H1 (cell line): ENCODE measurements around the gene GARNL3. TPM values are rescaled to one million over a fixed set of nuclear protein-coding genes. Genes with fewer than 3 reads are reported as not detected.

Experiments used
- CTCF ChIA-PET: fragments of 300-600 bp; sonication (Branson Sonifier 250); formaldehyde crosslinking; loops from one replicate; lab custom pipeline; 2021; ENCODE audit not compliant: partially characterized antibody; lab: Charles Lee
- POLR2A ChIA-PET: fragments of 300-600 bp; sonication (Branson Sonifier 250); formaldehyde crosslinking; loops from one replicate; lab custom pipeline; 2021; ENCODE audit warnings: inconsistent platforms; ENCODE audit not compliant: partially characterized antibody; lab: Charles Lee
- DNase-seq, 2 experiments: peaks; one replicate each; pipeline versions ENCODE4 v3.0.0 to v3.0.0-alpha.2; 2010 to 2022; ENCODE audit warnings: low spot score in 2 of 2, low read depth in 1 of 2, mixed read lengths in 1 of 2
- FAIRE-seq: peaks from 2 replicates; lab custom pipeline; 2011; peaks lifted over from hg19 to GRCh38; lab: Jason Lieb, UNC
- H2AFZ ChIP-seq: 2 replicates; pipeline ENCODE4 v1.8.1; 2012; ENCODE audit warnings: low read length, inconsistent platforms
- H2AK5ac ChIP-seq: 2 replicates; pipeline ENCODE4 v1.6.1; 2013; ENCODE audit warnings: low read depth, low read length
- H2BK120ac ChIP-seq: replicated peaks from 2 replicates; pipeline ENCODE3; 2013; ENCODE audit warnings: low read depth, low read length, inconsistent platforms
- H2BK12ac ChIP-seq: 2 replicates; pipeline ENCODE4 v1.6.1; 2013; ENCODE audit warnings: low read depth, low read length
- H2BK15ac ChIP-seq: 2 replicates; pipeline ENCODE4 v1.6.1; 2013; ENCODE audit warnings: low read length
- H2BK20ac ChIP-seq: 2 replicates; pipeline ENCODE4 v1.6.1; 2013; ENCODE audit warnings: low read length
- H2BK5ac ChIP-seq: 2 replicates; pipeline ENCODE4 v1.6.1; 2013; ENCODE audit warnings: low read depth, low read length
- H3K14ac ChIP-seq: 2 replicates; pipeline ENCODE4 v1.6.1; 2013; ENCODE audit warnings: inconsistent platforms; ENCODE audit not compliant: insufficient read length
- H3K18ac ChIP-seq: 2 replicates; pipeline ENCODE4 v1.6.1; 2013; ENCODE audit warnings: low read length; ENCODE audit errors: extremely low read depth
- H3K23ac ChIP-seq: 2 replicates; pipeline ENCODE4 v1.6.1; 2013; ENCODE audit warnings: inconsistent platforms; ENCODE audit not compliant: insufficient read length
- H3K23me2 ChIP-seq: 2 replicates; pipeline ENCODE4 v1.6.1; 2013; ENCODE audit warnings: low read depth, low read length
- H3K27ac ChIP-seq: 2 replicates; pipeline ENCODE4 v1.6.1; 2011; ENCODE audit warnings: low read depth, low read length, inconsistent platforms
- H3K27me3 ChIP-seq, 4 experiments: replicated peaks in 1 of 4; 1 replicate in 1 of 4; 2 replicates in 3 of 4; pipeline versions ENCODE4 v1.6.1 to v1.8.1; 2011 to 2013; ENCODE audit warnings: low read length in 3 of 4, mild to moderate bottlenecking in 3 of 4, inconsistent platforms in 2 of 4, mixed read lengths in 2 of 4, moderate library complexity in 1 of 4; ENCODE audit not compliant: control insufficient read depth in 3 of 4, insufficient read depth in 3 of 4; ENCODE audit errors: extremely low read depth in 1 of 4
- H3K36me3 ChIP-seq, 4 experiments: 2 replicates each; pipeline versions ENCODE4 v1.6.1 to v1.8.1; 2011 to 2013; ENCODE audit warnings: mild to moderate bottlenecking in 4 of 4, low read length in 3 of 4, moderate library complexity in 2 of 4, control low read depth in 1 of 4, inconsistent platforms in 1 of 4; ENCODE audit not compliant: insufficient read depth in 4 of 4, control insufficient read depth in 2 of 4
- H3K4ac ChIP-seq: replicated peaks from 2 replicates; pipeline ENCODE3; 2013; ENCODE audit warnings: low read length, low read depth, mixed read lengths, inconsistent platforms; ENCODE audit not compliant: insufficient read length
- H3K4me1 ChIP-seq, 4 experiments: replicated peaks in 1 of 4; 1 replicate in 1 of 4; 2 replicates in 3 of 4; pipeline versions ENCODE4 v1.6.1 to v1.8.1; 2011 to 2013; ENCODE audit warnings: low read length in 3 of 4, inconsistent platforms in 2 of 4, mixed read lengths in 1 of 4; ENCODE audit not compliant: insufficient read depth in 4 of 4, control insufficient read depth in 3 of 4
- H3K4me2 ChIP-seq, 2 experiments: 2 replicates each; pipeline versions ENCODE4 v1.6.1 to v1.8.1; 2011 to 2013; ENCODE audit warnings: low read depth in 2 of 2, low read length in 2 of 2, control low read depth in 1 of 2, inconsistent platforms in 1 of 2, mild to moderate bottlenecking in 1 of 2; ENCODE audit not compliant: insufficient read depth in 1 of 2
- H3K4me3 ChIP-seq, 4 experiments: fragments of 200-600, 300-600 bp in 1 of 4; sonication (generic), shearing (Covaris generic), sonication (Bioruptor Twin) in 1 of 4; 2 replicates each; pipeline versions ENCODE4 v1.5.1 to v1.8.1; 2011 to 2016; ENCODE audit warnings: low read length in 4 of 4, low read depth in 3 of 4, control low read depth in 2 of 4, inconsistent platforms in 2 of 4, mild to moderate bottlenecking in 2 of 4, mixed read lengths in 1 of 4, moderate library complexity in 1 of 4; ENCODE audit not compliant: insufficient read depth in 2 of 4; ENCODE audit errors: extremely low read depth in 1 of 4
- H3K56ac ChIP-seq: replicated peaks from 2 replicates; pipeline ENCODE3; 2013; ENCODE audit warnings: low read depth, mild to moderate bottlenecking, mixed read lengths, low read length, inconsistent platforms; ENCODE audit not compliant: insufficient read length
- H3K79me1 ChIP-seq: 2 replicates; pipeline ENCODE4 v1.6.1; 2013; ENCODE audit warnings: low read depth, low read length, control low read depth
- H3K79me2 ChIP-seq, 2 experiments: 2 replicates each; pipeline versions ENCODE4 v1.6.1 to v1.8.1; 2012 to 2013; ENCODE audit warnings: low read length in 2 of 2, mild to moderate bottlenecking in 2 of 2, inconsistent platforms in 1 of 2; ENCODE audit not compliant: insufficient read depth in 2 of 2, control insufficient read depth in 1 of 2
- H3K9ac ChIP-seq, 4 experiments: replicated peaks in 1 of 4; 1 replicate in 1 of 4; 2 replicates in 3 of 4; pipeline versions ENCODE4 v1.6.1 to v1.8.1; 2011 to 2013; ENCODE audit warnings: low read depth in 3 of 4, low read length in 3 of 4, control low read depth in 2 of 4, mild to moderate bottlenecking in 2 of 4, moderate library complexity in 2 of 4, inconsistent platforms in 1 of 4; ENCODE audit errors: extremely low read depth in 1 of 4
- H3K9me3 ChIP-seq, 2 experiments: 2 replicates each; pipeline versions ENCODE4 v1.6.1 to v1.8.1; 2012 to 2013; ENCODE audit warnings: mild to moderate bottlenecking in 2 of 2, moderate library complexity in 2 of 2, control low read depth in 1 of 2, inconsistent platforms in 1 of 2, low read depth in 1 of 2, low read length in 1 of 2, mixed read lengths in 1 of 2; ENCODE audit not compliant: insufficient read depth in 2 of 2
- H4K20me1 ChIP-seq, 2 experiments: replicated peaks in 1 of 2; 2 replicates each; pipeline versions ENCODE3 to v1.8.1; 2011 to 2013; ENCODE audit warnings: inconsistent platforms in 2 of 2, low read length in 2 of 2, mild to moderate bottlenecking in 1 of 2; ENCODE audit not compliant: insufficient read depth in 2 of 2, control insufficient read depth in 1 of 2
- H4K5ac ChIP-seq: 2 replicates; pipeline ENCODE4 v1.6.1; 2013; ENCODE audit warnings: low read length, low read depth, mixed read lengths, inconsistent platforms; ENCODE audit not compliant: insufficient read length
- H4K8ac ChIP-seq: 2 replicates; pipeline ENCODE4 v1.8.0; 2013; ENCODE audit warnings: mild to moderate bottlenecking, moderate library complexity, low read length, inconsistent platforms; ENCODE audit not compliant: insufficient read depth; ENCODE audit errors: extremely low read depth
- H4K91ac ChIP-seq: replicated peaks from 2 replicates; pipeline ENCODE3; 2013; ENCODE audit warnings: low read length, mixed read lengths, inconsistent platforms; ENCODE audit not compliant: insufficient read length
- BACH1 ChIP-seq: IDR thresholded peaks from 2 replicates; pipeline ENCODE4 v1.6.1; 2012; ENCODE audit warnings: low read length, improper control_type of control experiment
- CBX8 ChIP-seq: fragments of 300-800, 300-1000 bp; sonication (generic); IDR thresholded peaks from 2 replicates; pipeline ENCODE4 v1.7.1; 2016; ENCODE audit warnings: low read depth, low read length, borderline replicate concordance
- EGR1 ChIP-seq: IDR thresholded peaks from 2 replicates; pipeline ENCODE4 v1.6.1; 2011; ENCODE audit warnings: low read depth, low read length, borderline replicate concordance
- EP300 ChIP-seq, 2 experiments: IDR thresholded peaks; 1 replicate in 1 of 2; 2 replicates in 1 of 2; pipeline ENCODE4 v1.6.1; 2011 to 2012; ENCODE audit warnings: low read depth in 2 of 2, low read length in 2 of 2, mild to moderate bottlenecking in 2 of 2, borderline replicate concordance in 1 of 2, inconsistent platforms in 1 of 2, moderate library complexity in 1 of 2
- POLR2AphosphoS5 ChIP-seq: IDR thresholded peaks from 2 replicates; pipeline ENCODE4 v1.6.1; 2011; ENCODE audit warnings: low read depth, low read length
- SP4 ChIP-seq: IDR thresholded peaks from 2 replicates; pipeline ENCODE4 v1.6.1; 2012; ENCODE audit warnings: low read length, inconsistent platforms
- SUZ12 ChIP-seq: fragments of 200-600 bp; sonication (generic); IDR thresholded peaks from 2 replicates; pipeline ENCODE4 v1.6.1; 2012; ENCODE audit warnings: mild to moderate bottlenecking, inconsistent platforms, low read length, moderate library complexity, mixed read lengths
- WGBS, 2 experiments: shearing (Covaris generic) in 1 of 2; methylation state at CpG; one replicate each; pipeline versions ENCODE4 v1.1.6 to v1.1.7; 2013 to 2015; ENCODE audit warnings: low lambda C conversion rate in 2 of 2, mixed read lengths in 2 of 2, inconsistent platforms in 1 of 2, low coverage in 1 of 2, missing lambda C conversion rate in 1 of 2; ENCODE audit not compliant: insufficient replicate concordance in 2 of 2, insufficient coverage in 1 of 2, insufficient read length in 1 of 2; ENCODE audit errors: extremely low coverage in 1 of 2, missing lambda C conversion rate in 1 of 2; 5-methylcytosine and 5-hydroxymethylcytosine counted together
- polyA plus RNA-seq, 7 experiments: library from polyadenylated mRNA; depleted of rRNA in 3 of 7; stranded (reverse) in 5 of 7; unstranded in 2 of 7; fragments of >200 nt in 5 of 7; fragments of 200-250 nt in 2 of 7; gene quantifications; 1 replicate in 5 of 7; 2 replicates in 1 of 7; 4 replicates in 1 of 7; pipeline versions ENCODE4 v1.2.1 to v1.2.3, GENCODE V29; 2011 to 2013; ENCODE audit warnings: missing spikeins in 2 of 7, mixed read lengths in 2 of 7
- total RNA-seq: library from RNA; stranded (reverse); fragmentation: NEBNext Ultra II Directional; extraction: Animal tissue kit (Norgen Biotek cat#: 25700); gene quantifications from 2 replicates; pipeline ENCODE4 v1.2.1, GENCODE V29; 2021
- TF ChIP-seq, protein P1 (sequence below), 3 experiments: IDR thresholded peaks; 1 replicate in 2 of 3; 2 replicates in 1 of 3; pipeline versions ENCODE4 v1.5.1 to v1.6.1; 2011; ENCODE audit warnings: low read length in 3 of 3, mild to moderate bottlenecking in 3 of 3, inconsistent platforms in 2 of 3, low read depth in 1 of 3, moderate library complexity in 1 of 3; ENCODE audit not compliant: insufficient read depth in 1 of 3; ENCODE audit errors: control extremely low read depth in 1 of 3

The GARNL3 gene
- total and polyA plus RNA-seq, 2 of the 8 experiments (the other 6 are each of a cell fraction or from before 2014, with no cell fraction given), result 6.5 to 18.3 TPM

DNA sequence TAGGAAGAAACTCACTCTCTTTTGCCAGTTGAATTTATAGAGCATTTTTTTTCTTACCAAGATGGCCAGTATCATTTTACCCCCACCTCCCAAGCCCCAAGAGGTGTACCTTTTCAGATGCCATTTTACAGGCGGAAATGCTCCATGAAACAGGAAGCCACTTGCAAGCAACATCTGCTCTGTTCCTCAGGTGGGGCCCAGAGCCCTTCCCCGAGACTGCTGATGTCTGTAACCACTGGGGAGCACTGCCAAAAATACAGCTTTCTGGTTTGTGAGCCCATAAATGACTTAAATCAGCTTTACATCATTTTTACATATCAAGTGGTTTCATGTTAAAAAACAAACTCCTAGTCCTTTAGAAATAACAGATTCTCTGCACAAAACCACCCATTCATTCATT lies 42.9 kb upstream of the GARNL3 start:
- FAIRE-seq, result no peak
- Histone ChIP-seq H3K79me1 (no peaks in the 10 kb centered on the region), H3K23ac (no peak overlapping the region), H3K4me1 (peaks cover 0 to 13% (median 8%) of the 10 kb centered on the region in 4 experiments; a peak in 5 of 7 replicates), H4K5ac (no peak overlapping the region), H3K27ac (no peak overlapping the region), H3K18ac (no peak overlapping the region), H2BK120ac (no peak overlapping the region), H2AK5ac (no peak overlapping the region), H2AFZ (no peak overlapping the region), H3K79me2 (no peaks in the 10 kb centered on the region), H2BK12ac (no peak overlapping the region), H2BK5ac (no peak overlapping the region), H4K20me1 (peaks cover 2 to 5% of the 10 kb centered on the region in 2 experiments), H3K9ac (no peak overlapping the region), H3K23me2 (peaks cover 13% of the 10 kb centered on the region), H3K4ac (no peak overlapping the region), H3K14ac (no peak overlapping the region), H2BK20ac (no peak overlapping the region), H3K4me2 (no peak overlapping the region), H4K8ac (no peak overlapping the region), H4K91ac (no peak overlapping the region), H3K36me3 (no peaks in the 10 kb centered on the region), H3K56ac (no peak overlapping the region), H3K9me3 (no peaks in the 10 kb centered on the region), H2BK15ac (no peak overlapping the region), H3K27me3 (peaks cover 2 to 15% (median 13%) of the 10 kb centered on the region in 4 experiments; a peak in 6 of 7 replicates), H3K4me3 (no peak overlapping the region)
- TF ChIP-seq, protein P1, sequence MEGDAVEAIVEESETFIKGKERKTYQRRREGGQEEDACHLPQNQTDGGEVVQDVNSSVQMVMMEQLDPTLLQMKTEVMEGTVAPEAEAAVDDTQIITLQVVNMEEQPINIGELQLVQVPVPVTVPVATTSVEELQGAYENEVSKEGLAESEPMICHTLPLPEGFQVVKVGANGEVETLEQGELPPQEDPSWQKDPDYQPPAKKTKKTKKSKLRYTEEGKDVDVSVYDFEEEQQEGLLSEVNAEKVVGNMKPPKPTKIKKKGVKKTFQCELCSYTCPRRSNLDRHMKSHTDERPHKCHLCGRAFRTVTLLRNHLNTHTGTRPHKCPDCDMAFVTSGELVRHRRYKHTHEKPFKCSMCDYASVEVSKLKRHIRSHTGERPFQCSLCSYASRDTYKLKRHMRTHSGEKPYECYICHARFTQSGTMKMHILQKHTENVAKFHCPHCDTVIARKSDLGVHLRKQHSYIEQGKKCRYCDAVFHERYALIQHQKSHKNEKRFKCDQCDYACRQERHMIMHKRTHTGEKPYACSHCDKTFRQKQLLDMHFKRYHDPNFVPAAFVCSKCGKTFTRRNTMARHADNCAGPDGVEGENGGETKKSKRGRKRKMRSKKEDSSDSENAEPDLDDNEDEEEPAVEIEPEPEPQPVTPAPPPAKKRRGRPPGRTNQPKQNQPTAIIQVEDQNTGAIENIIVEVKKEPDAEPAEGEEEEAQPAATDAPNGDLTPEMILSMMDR (IDR thresholded peaks at IDR 0.05; ENCODE audit: control extremely low read depth in 1 of 3, insufficient read depth in 1 of 3, low read depth in 1 of 3, low read length in 3 of 3), result no peak
- no peak for TF ChIP-seq SP4
- TF ChIP-seq EP300 (IDR thresholded peaks at IDR 0.05; ENCODE audit: borderline replicate concordance in 1 of 2, low read depth in 2 of 2, low read length in 2 of 2), result no peak
- no peak for TF ChIP-seq BACH1
- TF ChIP-seq CBX8, result no peak
- no peak for TF ChIP-seq POLR2AphosphoS5
- TF ChIP-seq SUZ12, result no peak
- no peak for TF ChIP-seq EGR1
- WGBS, 2 experiments, result 91% methylated on average over 2 of the region's 2 CpGs; no CpG with 5 or more reads in 1 of the 2 experiments
- DNase-seq, result no peak
- POLR2A ChIA-PET, result interaction anchor here (0.6 to 2.5 kb wide), 2 partner anchors 11 to 428 kb away, joined by 3 to 8 read pairs; no protein-coding TSS in a partner anchor
- CTCF ChIA-PET, result no interaction called here
